Activated T-cell treated with anti-CD3 and anti-CD28 coated beads, Interleukin-2, amount 50 U/mL, for 48 hours (primary cell): ENCODE results near the gene PARD3.

Source experiments
- DNase-seq, 2 experiments: peaks; one replicate each; pipeline ENCODE4 v3.0.0-alpha.2; 2020

Gene PARD3

DNA sequence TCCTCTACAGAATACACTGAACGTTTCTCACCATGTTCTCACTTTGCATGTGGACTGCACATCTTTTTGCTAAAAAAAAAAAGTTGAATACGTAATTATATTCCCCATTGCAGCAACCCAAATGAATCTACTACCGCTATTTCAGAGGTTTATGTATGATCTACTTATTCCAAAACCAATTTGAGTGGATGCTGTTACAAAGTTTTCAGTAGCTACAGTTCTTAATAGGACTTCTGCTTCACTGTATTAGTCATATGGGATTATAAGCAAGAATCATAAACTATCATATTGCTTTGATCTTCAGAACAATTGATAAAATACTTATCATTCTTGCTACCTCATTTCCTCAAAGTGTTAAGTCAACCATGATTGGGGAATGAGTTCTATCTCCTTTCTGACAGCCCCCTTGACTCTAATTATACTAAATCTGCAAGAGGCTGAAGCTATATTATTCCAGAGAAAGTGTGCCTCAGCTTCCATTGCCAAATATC is 257.0 kb downstream of the PARD3 start:
- no peak for DNase-seq

- DNase-seq: no peak
Observed at GRCh38 chr10:34557173-34557572, 257.9 kb downstream of the PARD3 start.

DNA sequence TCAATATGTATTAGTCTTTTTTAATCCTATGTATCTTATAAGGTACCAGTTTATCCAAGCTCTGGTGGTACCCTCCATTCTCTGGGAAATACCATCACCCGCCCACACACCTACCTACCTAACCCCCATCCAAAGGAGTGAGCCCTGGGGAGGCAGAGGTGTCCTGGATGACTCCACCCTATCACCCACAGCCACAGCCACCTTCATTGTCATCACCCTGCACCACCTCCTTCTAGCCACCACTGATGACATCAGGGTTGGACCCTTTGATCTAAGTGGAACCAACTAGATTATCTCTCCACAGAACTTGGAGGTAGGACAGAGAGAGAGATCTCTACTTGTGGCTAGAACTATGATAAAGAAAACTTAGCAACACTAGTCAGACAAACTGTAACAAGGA is 259.4 kb downstream of the PARD3 start:
- no peak for DNase-seq

DNA sequence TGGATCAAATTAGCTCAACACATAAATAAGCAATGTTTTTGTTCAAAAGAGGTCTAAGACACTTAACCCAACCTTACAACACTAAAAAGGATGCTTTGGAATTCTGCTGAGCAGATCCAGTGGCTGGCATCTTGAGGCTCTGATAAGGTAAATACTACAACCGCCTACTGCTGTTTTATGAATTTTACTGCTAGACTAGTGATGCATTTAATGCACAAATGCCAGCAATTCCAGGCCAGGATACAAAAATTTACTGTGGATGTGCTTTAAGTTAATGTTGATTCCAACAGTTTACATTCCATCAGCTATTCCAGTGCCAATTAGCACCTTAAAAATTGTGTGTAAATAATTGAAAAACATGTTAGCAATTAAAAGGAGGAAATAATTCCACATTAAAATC is 261.3 kb downstream of the PARD3 start:
- no peak for DNase-seq

DNA sequence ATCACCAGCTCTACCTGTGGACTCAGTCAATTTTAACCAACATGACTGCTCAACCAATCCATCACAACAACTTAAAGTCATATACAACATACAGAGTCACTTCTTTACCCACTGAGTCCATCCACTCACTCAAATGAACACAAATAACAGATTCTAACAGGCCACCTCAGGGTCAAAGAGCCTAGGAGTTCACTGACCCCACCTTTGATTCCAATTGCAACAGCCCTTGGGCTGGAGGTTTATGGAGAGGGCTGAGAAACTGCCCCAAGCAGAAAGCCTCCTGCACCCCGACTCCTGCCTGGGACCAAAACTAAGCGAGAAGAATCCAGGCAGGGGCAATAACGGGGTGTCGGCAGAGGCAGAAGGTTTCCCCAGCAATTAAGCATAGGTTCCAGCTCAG is 263.8 kb downstream of the PARD3 start:
- no peak for DNase-seq

- no peak for DNase-seq
Observed at GRCh38 chr10:34549953-34550352, 265.1 kb downstream of the PARD3 start.

- no peak for DNase-seq
Observed at GRCh38 chr10:34549001-34549400, 266.1 kb downstream of the PARD3 start.

DNA sequence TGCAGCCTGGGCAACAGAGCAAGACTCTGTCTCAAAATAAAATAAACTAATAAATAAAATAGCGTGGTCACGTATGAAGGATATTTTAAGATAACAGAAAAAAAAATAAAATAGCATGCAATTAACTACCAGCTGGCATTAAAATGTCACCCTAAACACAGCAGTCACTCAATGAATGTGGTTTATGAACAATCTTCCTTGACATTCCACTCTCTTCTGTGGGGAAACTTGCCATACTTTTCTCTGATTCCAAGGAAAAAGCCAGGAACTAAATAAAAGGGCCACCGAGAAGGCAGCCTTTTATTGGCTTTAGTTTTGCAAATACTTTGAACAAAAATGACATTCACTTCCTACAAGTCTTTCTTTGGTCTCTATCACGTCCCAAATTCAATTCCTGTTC is 266.6 kb downstream of the PARD3 start:
- DNase-seq: no peak

DNA sequence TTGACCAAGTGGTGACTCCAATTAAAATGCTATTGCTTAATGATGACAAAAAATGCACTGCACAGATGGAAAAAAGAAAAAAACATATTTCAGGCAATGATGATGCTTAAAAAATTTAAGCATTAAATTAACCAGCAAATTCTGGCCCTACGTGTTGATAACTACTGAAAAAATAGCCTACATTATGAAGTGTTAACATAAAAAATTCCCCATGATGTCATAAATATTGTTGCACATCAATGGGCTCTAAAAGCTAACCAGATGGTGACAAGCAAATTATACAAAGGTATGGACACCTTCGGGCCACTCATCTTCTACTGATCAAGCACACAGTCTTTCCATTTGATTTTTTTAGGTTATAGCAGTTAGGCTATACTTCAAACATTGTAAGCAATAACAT is 267.4 kb downstream of the PARD3 start:
- DNase-seq: no peak

- DNase-seq: no peak
Observed at GRCh38 chr10:34547291-34547690, 267.8 kb downstream of the PARD3 start.

DNA sequence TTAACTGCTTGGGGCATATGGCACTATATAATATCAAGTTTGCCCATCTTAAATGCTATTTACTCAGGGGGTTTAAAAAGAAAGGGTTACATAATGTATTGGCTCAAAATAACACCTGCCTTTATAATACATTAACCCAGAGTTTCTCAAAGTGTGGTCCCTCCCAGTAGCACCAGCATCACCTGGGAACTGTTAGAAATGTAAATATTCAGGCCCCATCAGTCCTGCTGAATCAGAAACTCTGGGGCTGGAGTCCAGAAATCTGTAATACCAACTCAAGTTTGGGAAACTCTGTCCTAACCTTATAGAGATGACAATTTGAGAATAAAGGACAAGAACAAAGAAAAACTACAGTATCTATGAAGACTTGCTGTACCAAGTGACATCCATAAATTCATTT is 270.7 kb downstream of the PARD3 start:
- DNase-seq: no peak

DNA sequence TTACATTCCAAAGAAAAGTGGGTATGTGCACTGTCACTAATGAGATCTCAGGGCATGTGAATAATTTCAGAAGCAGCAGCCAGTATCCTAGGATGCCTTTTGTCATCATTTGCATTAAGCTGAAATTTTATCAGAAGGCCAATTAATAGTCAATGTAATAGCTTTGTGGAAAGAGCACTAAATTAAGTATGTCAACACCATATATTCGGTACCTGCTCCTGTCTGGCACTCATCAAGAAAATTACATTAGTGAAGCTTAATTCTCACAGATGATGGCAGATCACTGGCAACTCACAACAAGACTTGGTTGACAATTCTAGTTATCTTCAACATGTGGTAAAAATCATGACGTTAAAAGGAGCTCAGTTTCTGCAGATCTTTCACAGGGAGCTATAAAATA is 271.4 kb downstream of the PARD3 start:
- no peak for DNase-seq

DNA sequence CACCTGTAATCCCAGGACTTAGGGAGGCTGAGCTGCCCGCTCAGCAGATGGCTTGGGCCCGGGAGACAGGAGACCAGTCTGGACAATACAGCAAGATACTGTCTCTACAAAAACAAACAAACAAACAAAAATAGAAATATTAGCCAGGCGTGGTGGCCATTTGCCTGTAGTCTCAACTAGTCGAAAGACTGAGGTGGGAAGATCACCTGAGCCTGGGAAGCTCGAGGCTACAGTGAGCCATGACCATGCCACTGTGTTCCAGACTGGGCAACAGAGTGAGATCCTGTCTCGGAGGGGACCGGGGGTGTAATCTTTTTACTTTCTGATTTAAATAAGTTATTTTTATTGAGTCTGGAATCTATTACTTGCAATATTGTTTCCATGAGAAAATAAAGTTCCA is 274.6 kb downstream of the PARD3 start:
- DNase-seq: no peak

DNA sequence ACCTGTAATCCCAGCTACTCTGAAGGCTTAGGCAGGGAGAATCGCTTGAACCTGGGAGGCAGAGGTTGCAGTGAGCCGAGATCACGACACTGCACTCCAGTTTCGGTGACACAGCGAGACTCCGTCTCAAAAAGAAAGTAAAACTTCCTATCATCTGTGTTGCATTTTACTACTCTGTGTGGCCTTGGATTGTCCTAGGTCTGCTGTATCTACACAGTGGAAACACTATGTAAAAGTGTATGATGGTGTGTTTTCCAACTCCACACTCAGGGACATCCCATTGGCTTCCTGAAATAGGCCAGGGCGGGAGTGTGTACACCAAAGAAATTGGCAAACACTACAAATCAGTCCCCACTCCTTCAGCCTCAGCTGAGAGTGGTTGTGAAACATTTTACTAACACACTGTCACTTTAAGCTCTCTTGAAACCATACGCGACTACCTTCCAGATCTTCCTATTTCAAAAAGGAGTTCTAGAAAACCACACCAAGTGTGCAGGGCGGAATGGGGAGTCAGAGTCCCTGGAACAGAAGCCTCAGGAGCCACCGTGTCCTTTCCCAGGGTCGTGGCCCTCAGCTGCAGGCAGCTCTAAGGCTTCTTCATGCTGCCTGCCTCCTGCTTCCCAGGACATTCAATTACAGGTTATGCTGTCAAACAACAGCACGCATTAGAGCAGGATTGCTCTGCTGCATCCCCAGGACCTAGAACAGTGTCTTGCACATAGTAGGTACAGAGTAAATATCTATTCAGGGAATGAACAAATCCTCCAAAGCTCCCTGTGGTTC is 275.4 kb downstream of the PARD3 start:
- no peak for DNase-seq

GRCh38 chr10:34538281-34538829 is 276.7 kb downstream of the PARD3 start:
- DNase-seq: no peak

GRCh38 chr10:34537629-34538231 is 277.4 kb downstream of the PARD3 start:
- DNase-seq: no peak

DNA sequence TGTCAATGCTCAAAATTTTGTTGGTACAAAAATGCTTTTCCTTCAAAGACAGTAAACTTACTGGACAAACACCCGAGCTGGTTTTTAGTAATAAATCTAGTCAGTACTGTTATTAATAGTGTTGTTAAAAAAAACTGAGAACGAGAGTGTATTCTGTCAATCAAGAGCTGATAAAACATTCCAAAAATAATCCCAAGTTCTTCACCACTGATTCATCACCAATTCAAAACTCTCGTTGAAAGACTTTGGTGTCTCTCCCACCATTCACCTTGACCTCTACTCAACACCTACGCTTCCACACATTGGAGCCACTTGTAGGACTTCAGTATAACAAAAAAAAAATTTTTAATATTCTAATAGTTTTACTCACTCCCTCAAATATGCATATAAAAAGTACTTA is 279.2 kb downstream of the PARD3 start:
- no peak for DNase-seq

- DNase-seq: no peak
Observed at GRCh38 chr10:34530778-34531177, 284.3 kb downstream of the PARD3 start.

- DNase-seq: no peak
Observed at GRCh38 chr10:34528320-34528719, 286.8 kb downstream of the PARD3 start.

GRCh38 chr10:34526758-34527730 is 288.1 kb downstream of the PARD3 start:
- DNase-seq: no peak

GRCh38 chr10:34526186-34526585 is 288.9 kb downstream of the PARD3 start:
- no peak for DNase-seq

DNA sequence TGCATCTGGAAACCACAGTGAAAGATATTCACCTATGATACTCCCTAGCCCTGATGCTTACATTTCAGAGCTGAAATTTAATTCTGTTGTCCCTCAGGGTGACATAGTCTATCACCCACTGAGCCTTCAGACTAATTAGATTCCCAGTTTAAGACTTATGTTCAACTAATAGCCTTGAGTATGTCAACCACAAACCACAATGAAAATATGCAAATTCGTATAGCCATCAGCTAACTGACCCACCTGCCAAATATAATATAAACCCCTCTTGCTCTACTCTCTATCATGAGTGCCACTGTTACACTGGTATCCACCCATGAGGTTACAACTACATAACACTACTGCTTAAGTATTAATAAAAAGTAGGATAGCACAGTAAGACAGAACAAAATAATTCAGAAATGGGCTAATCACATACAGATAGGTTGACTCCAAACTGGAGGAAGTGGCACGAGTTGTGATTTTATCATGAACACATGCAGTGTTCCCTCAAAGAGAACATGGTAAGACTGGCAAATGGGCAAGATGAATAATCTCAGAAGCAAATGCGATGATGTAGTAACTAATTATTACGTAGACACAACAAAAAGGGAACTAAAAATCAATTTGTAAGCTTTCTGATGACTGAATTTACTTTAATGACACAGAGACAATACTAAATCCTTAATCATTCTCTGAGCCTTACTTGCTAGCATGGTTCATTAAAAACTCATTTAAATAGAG is 290.6 kb downstream of the PARD3 start:
- DNase-seq: no peak
